Measurements from ENCODE around the gene FGD4. TPM values are rescaled to one million over a fixed set of nuclear protein-coding genes. Genes with fewer than 3 reads are reported as not detected.

Gene FGD4
- total RNA-seq (ENCODE audit: low replicate concordance) = 6.4 and 15.6 TPM in 2 replicates

GRCh38 chr12:32399370-32400113 lies at the start of gene FGD4:
Gene FGD4 (plus strand): TSS chr12:32399558.

GRCh38 chr12:32679091-32679919 lies 279.9 kb downstream of the FGD4 start, which contains the start of gene DNM1L:
Gene DNM1L (plus strand): TSS chr12:32679301. CDS start chr12:32679364, 63 bp downstream.

Measured in smooth muscle cell of the coronary artery (primary cell).